ENCODE measurements around the gene ACBD4. TPM values are rescaled to one million over a fixed set of nuclear protein-coding genes. Genes with fewer than 3 reads are reported as not detected.

Gene ACBD4
- total RNA-seq, 4 donors from 2014 or later: 2.2 to 3.2 (median 2.5) TPM

- no peak for TF ChIP-seq POLR2A (IDR thresholded peaks at IDR 0.05)
- TF ChIP-seq CTCF (IDR thresholded peaks at IDR 0.05 in 4 of 5, conservative IDR thresholded peaks at IDR 0.05 in 1 of 5): no peak
- Histone ChIP-seq H3K4me3 (no peak overlapping the region), H3K36me3 (no peaks in the 10 kb centered on the region), H3K27me3 (no peaks in the 10 kb centered on the region), H3K27ac (no peak overlapping the region), H3K9me3 (no peaks in the 10 kb centered on the region), H3K4me1 (no peaks in the 10 kb centered on the region)
- in situ Hi-C loops (cut with MboI; ENCODE audit: low sequenced_read_pairs in 4 of 4) (loop anchor here in 1 of 4 donors (10.0 kb wide), 1 partner anchor 56 kb away; the partner anchor contains the start of genes ACBD4 and PLCD3), intact Hi-C loops (cut with DNase I; ENCODE audit: low total_unique reads) (loop anchor here (10.0 kb wide), 1 partner anchor 276 kb away; the partner anchor contains the start of gene GFAP)
- ATAC-seq (no peak), DNase-seq (no peak)
Measured at GRCh38 chr17:45190503-45191255, 55.2 kb downstream of the ACBD4 start.

Small RNA genes lying within 50 kb of the gene (microRNA-seq; reads per million reads assigned to microRNA genes)
- 0 reads per million in 2 donors for gene MIR6784 (ENCODE audit: borderline replicate concordance in 2 of 2)

Other genes starting within 250 kb of the ACBD4 start
- gene EFTUD2, start 236.2 kb upstream of the ACBD4 start, total RNA-seq: 100 to 1,000 TPM in 1 of 4 donors, 10 to 100 TPM in 3; 65.0 to 116 (median 81.3) TPM
- gene GFAP, start 220.2 kb upstream of the ACBD4 start, total RNA-seq: not detected
- gene KIF18B, start 187.9 kb upstream of the ACBD4 start, total RNA-seq: 1 to 10 TPM in 1 of 4 donors, under 1 TPM in 1, not detected in 2; 0.09 to 1.7 TPM
- not detected for gene C1QL1, start 167.4 kb upstream of the ACBD4 start, total RNA-seq
- 10 to 100 TPM in 3 of 4 donors, 1 to 10 TPM in 1; 9.8 to 14.4 (median 12.3) TPM for gene DCAKD, start 84.1 kb upstream of the ACBD4 start, total RNA-seq
- gene NMT1, start 74.4 kb upstream of the ACBD4 start, total RNA-seq: 100 to 1,000 TPM in 1 of 4 donors, 10 to 100 TPM in 3; 60.7 to 127 (median 71.5) TPM
- 100 to 1,000 TPM in 1 of 4 donors, 10 to 100 TPM in 3; 38.6 to 186 (median 75.1) TPM for gene PLCD3, start 3.2 kb upstream of the ACBD4 start, total RNA-seq
- 10 to 100 TPM; 26.3 to 79.6 (median 36.9) TPM for gene HEXIM1, start 12.8 kb downstream of the ACBD4 start, total RNA-seq
- gene HEXIM2, start 26.2 kb downstream of the ACBD4 start, total RNA-seq: 10 to 100 TPM; 31.4 to 70.8 (median 64.9) TPM
- gene FMNL1, start 86.2 kb downstream of the ACBD4 start, total RNA-seq: 1 to 10 TPM in 3 of 4 donors, under 1 TPM in 1; 0.22 to 5.2 (median 3.0) TPM
- gene SPATA32, start 126.4 kb downstream of the ACBD4 start, total RNA-seq: not detected
- gene MAP3K14, start 181.3 kb downstream of the ACBD4 start, total RNA-seq: 10 to 100 TPM; 18.0 to 62.8 (median 34.0) TPM

All from gastrocnemius medialis (tissue), 4 donors.